Kidney epithelial cell (primary cell): ENCODE data around the gene CCR4. TPM values are rescaled to one million over a fixed set of nuclear protein-coding genes. Genes with fewer than 3 reads are reported as not detected.

Experiments used
- DNase-seq: peaks from one replicate; pipeline ENCODE4 v3.0.0-alpha.2; 2010; ENCODE audit warnings: low read depth
- H3K27me3 ChIP-seq: 2 replicates; pipeline ENCODE4 v1.6.0; 2011; ENCODE audit warnings: low read length; ENCODE audit not compliant: control insufficient read depth, insufficient read depth
- H3K36me3 ChIP-seq: 2 replicates; pipeline ENCODE4 v1.5.1; 2011; ENCODE audit warnings: low read length; ENCODE audit not compliant: control insufficient read depth, insufficient read depth
- H3K4me3 ChIP-seq: 2 replicates; pipeline ENCODE4 v1.5.1; 2011; ENCODE audit warnings: low read depth, mild to moderate bottlenecking, control low read depth, low read length
- CTCF ChIP-seq: IDR thresholded peaks from 2 replicates; pipeline ENCODE4 v1.5.1; 2011; ENCODE audit warnings: mild to moderate bottlenecking, moderate library complexity, low read length, control low read depth, inconsistent platforms; ENCODE audit not compliant: insufficient read depth, poor library complexity, severe bottlenecking
- total RNA-seq: library from RNA; depleted of rRNA; stranded (reverse); fragments of >200 nt; gene quantifications from 2 replicates; pipeline ENCODE4 v1.2.3, GENCODE V29; 2015

Gene CCR4
- total RNA-seq, 1 donor from 2014 or later = not detected

DNA sequence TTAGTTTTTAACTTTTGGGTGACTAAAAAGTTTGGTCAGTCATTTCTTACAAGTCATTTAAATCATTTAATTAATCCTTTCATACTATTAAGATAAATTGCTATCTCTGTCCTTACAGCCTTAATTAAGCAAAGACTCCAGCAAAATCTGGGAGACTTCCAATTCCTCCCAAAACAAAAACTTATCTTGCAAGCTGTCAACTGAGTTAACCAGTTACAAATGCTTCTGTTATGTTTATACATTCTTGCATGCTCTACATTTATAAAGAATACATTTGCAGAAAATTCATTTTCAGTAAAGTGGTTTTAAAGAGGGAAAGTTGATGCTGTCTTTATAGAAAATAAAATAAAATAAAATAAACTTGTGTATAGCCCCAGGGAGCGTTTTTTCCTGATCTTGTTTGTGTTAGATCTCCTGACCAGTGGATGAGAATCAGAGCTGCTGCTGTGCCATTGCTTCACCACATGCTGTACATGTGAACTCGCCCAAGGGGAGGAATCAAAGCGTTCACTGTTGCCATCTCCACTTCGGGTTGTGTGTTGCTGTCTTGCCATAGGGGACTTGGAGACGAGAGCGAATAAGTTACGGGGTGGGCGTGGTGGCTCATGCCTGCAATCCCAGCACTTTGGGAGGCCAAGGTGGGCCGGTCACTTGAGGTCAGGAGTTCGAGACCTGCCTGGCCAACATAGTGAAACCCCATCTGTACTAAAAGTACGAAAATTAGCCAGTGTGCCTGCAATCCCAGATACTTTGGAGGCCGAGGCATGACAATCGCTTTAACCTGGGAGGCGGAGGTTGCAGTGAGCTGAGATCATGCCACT, 5.5 kb downstream of the CCR4 start:
- no peak for TF ChIP-seq CTCF
- no peak for DNase-seq
- H3K36me3 ChIP-seq = no peaks in the 10 kb centered on the region
- H3K27me3 ChIP-seq = no peaks in the 10 kb centered on the region
- no peak overlapping the region for H3K4me3 ChIP-seq

DNA sequence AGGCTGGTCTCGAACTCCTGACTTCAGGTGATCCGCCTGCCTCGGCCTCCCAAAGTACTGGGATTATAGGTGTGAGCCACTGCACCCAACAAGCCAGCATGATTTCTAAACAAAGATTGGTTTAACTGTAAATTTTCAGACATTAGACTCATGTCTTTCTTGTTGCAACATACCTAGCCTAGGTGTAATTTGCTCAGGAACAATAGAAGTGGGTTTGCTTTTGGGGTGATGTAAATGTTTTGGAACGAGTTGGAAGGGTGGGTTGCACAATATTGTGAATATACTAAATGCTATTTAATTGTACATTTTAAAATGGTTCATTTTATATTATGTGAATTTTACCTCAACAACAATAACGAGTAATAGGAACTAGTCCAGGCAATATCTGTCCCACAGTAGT, 7.1 kb downstream of the CCR4 start:
- Histone ChIP-seq H3K36me3 (no peaks in the 10 kb centered on the region), H3K4me3 (no peak overlapping the region), H3K27me3 (no peaks in the 10 kb centered on the region)
- DNase-seq = no peak
- no peak for TF ChIP-seq CTCF

- no peak overlapping the region for H3K4me3 ChIP-seq
- no peak for DNase-seq
- H3K36me3 ChIP-seq = no peaks in the 10 kb centered on the region
- TF ChIP-seq CTCF = no peak
- no peaks in the 10 kb centered on the region for H3K27me3 ChIP-seq
Observed at GRCh38 chr3:32959371-32959770, 7.9 kb downstream of the CCR4 start.

GRCh38 chr3:32960404-32961170, 9.1 kb downstream of the CCR4 start:
- TF ChIP-seq CTCF = no peak
- H3K27me3 ChIP-seq = no peaks in the 10 kb centered on the region
- no peak for DNase-seq
- no peak overlapping the region for H3K4me3 ChIP-seq
- no peaks in the 10 kb centered on the region for H3K36me3 ChIP-seq

DNA sequence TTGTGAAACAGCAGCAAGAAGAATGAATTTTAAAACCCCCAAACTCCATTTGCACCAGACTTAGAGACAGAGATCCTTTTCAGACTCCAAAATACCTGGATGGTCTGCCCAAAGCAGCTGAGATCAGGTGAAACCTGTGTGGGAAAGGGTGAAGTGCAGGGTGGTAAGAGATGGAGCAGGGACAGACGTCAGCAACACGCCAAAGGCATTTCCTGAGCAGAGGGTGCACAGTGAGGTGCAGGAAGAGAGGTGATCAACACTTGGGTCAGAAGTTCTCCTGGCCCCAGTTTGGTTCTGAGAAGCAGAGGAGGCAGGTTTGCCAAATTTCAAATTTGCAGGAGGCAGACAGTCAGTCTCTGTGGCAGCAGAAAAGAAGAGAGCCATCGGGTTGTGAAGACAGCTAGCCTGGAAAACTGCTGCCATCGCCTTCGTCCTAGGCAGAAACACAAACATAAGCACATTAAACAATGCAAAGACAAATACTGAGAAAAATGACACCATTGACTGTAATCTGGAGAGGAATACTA, 9.8 kb downstream of the CCR4 start:
- DNase-seq = no peak
- Histone ChIP-seq H3K27me3 (no peaks in the 10 kb centered on the region), H3K36me3 (no peaks in the 10 kb centered on the region), H3K4me3 (no peak overlapping the region)
- no peak for TF ChIP-seq CTCF
